Muscle layer of duodenum (tissue), 2 donors: ENCODE data around the gene CEP68.

Experiments
- H3K27ac ChIP-seq: one replicate; pipeline ENCODE4 v1.7.0; 2013; ENCODE audit warnings: mild to moderate bottlenecking, low read length
- H3K27me3 ChIP-seq: one replicate; pipeline ENCODE4 v1.7.0; 2013; ENCODE audit warnings: low read depth, mild to moderate bottlenecking, control low read depth, low read length
- H3K36me3 ChIP-seq, 2 donors: one replicate each; pipeline ENCODE4 v1.7.0; 2013; ENCODE audit warnings: low read length in 2 of 2, control low read depth in 1 of 2, mild to moderate bottlenecking in 1 of 2; ENCODE audit not compliant: insufficient read depth in 2 of 2, control insufficient read depth in 1 of 2
- H3K4me1 ChIP-seq, 2 donors: one replicate each; pipeline ENCODE4 v1.7.0; 2013; ENCODE audit warnings: low read length in 2 of 2, mild to moderate bottlenecking in 2 of 2, control low read depth in 1 of 2, moderate library complexity in 1 of 2; ENCODE audit not compliant: insufficient read depth in 2 of 2, control insufficient read depth in 1 of 2
- H3K4me3 ChIP-seq, 2 donors: one replicate each; pipeline ENCODE4 v1.7.0; 2013; ENCODE audit warnings: low read length in 2 of 2, low read depth in 1 of 2, mild to moderate bottlenecking in 1 of 2
- H3K9me3 ChIP-seq, 2 donors: one replicate each; pipeline ENCODE4 v1.7.0; 2013; ENCODE audit warnings: low read length in 2 of 2, control low read depth in 1 of 2, mild to moderate bottlenecking in 1 of 2; ENCODE audit not compliant: control insufficient read depth in 1 of 2
- donor health status: healthy.

CEP68 gene

DNA sequence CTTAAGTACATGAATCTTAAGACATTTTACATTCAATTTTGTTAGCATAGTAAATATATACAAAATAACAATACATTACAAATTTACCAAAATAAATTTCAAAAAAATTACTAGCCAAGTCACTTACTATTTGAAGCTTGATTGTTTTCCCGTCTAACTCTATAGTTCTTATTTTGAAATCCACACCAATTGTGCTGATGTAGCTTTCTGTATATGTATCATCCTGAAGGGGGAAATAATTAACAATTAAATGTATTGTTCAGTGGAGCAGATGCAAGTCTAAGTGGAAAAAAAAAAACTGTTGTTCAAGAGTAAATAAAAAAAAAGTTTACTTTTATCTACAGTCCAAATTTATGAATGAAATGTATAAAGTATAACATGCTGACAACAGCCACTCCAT is 41.6 kb downstream of the CEP68 start:
- no peaks in the 10 kb centered on the region for H3K27me3 ChIP-seq
- H3K4me1 ChIP-seq = peaks cover 0 to 7% of the 10 kb centered on the region in 2 donors
- no peaks in the 10 kb centered on the region for H3K9me3 ChIP-seq
- H3K27ac ChIP-seq = no peak overlapping the region
- peaks cover 22 to 43% of the 10 kb centered on the region in 2 donors for H3K36me3 ChIP-seq
- no peak overlapping the region for H3K4me3 ChIP-seq

GRCh38 chr2:65098741-65099140 is 42.5 kb downstream of the CEP68 start:
- Histone ChIP-seq H3K9me3 (no peaks in the 10 kb centered on the region), H3K36me3 (peaks cover 17 to 42% of the 10 kb centered on the region in 2 donors), H3K27ac (no peak overlapping the region), H3K4me1 (peaks cover 0 to 11% of the 10 kb centered on the region in 2 donors), H3K27me3 (no peaks in the 10 kb centered on the region), H3K4me3 (no peak overlapping the region)

DNA sequence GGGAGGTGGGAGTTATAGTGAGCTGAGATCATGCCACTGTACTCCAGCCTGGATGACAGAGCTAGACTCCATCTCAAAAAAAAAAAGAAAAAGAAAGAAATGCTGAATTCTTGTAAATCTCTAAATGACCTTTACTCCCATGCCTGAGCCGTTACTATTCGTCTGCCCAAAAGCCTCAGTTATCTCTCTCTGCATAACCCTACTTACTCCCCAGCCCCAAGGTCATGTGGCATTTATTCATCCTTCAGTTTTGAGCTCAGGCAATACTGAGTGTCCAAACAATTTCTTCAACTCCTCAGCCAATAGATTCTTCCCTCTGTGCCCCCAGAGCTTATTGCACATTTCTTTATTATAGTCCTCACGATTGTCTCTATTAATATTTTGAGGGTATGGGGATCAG is 44.9 kb downstream of the CEP68 start:
- H3K4me1 ChIP-seq = peaks cover 0 to 11% of the 10 kb centered on the region in 2 donors
- no peaks in the 10 kb centered on the region for H3K27me3 ChIP-seq
- peaks cover 23 to 32% of the 10 kb centered on the region in 2 donors for H3K36me3 ChIP-seq
- H3K27ac ChIP-seq = no peak overlapping the region
- no peaks in the 10 kb centered on the region for H3K9me3 ChIP-seq
- no peak overlapping the region for H3K4me3 ChIP-seq

- Histone ChIP-seq H3K27me3 (no peaks in the 10 kb centered on the region), H3K4me3 (no peak overlapping the region), H3K9me3 (no peaks in the 10 kb centered on the region), H3K36me3 (peaks cover 10 to 19% of the 10 kb centered on the region in 2 donors), H3K4me1 (peaks cover 0 to 12% of the 10 kb centered on the region in 2 donors), H3K27ac (no peak overlapping the region)
These were observed 46.9 kb downstream of the CEP68 start for GRCh38 chr2:65103013-65103715.

DNA sequence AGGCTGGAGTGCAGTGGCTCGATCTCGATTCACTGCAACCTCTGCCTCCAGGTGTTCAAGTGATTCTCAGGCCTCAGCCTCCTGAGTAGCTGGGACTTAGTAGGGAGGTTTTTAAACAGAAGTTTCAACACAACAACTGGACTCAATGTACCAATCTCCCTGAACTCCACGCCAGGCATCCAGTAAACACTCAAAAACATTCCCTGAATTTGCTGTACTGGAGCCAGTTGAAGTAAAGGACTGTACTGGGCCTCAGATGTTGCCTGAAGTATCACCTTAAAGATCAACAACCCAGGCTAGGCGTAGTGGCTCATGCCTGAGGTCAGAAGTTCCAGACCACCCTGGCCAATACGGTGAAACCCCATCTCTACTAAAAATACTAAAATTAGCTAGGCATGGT is 51.3 kb downstream of the CEP68 start:
- Histone ChIP-seq H3K4me1 (peaks cover 0 to 15% of the 10 kb centered on the region in 2 donors), H3K27me3 (no peaks in the 10 kb centered on the region), H3K9me3 (no peaks in the 10 kb centered on the region), H3K27ac (no peak overlapping the region), H3K36me3 (peaks cover 6 to 13% of the 10 kb centered on the region in 2 donors), H3K4me3 (no peak overlapping the region)

- H3K27me3 ChIP-seq = no peaks in the 10 kb centered on the region
- H3K9me3 ChIP-seq = no peaks in the 10 kb centered on the region
- no peak overlapping the region for H3K4me3 ChIP-seq
- H3K4me1 ChIP-seq = peaks cover under 1 to 21% of the 10 kb centered on the region in 2 donors
- no peak overlapping the region for H3K27ac ChIP-seq
- H3K36me3 ChIP-seq = peaks cover 3 to 6% of the 10 kb centered on the region in 2 donors
These were observed 52.6 kb downstream of the CEP68 start for GRCh38 chr2:65108780-65109179.

- Histone ChIP-seq H3K27me3 (no peaks in the 10 kb centered on the region), H3K4me3 (no peak overlapping the region), H3K4me1 (peaks cover 8 to 18% of the 10 kb centered on the region in 2 donors), H3K9me3 (no peaks in the 10 kb centered on the region), H3K27ac (no peak overlapping the region), H3K36me3 (no peaks in the 10 kb centered on the region)
These were observed 56.4 kb downstream of the CEP68 start for GRCh38 chr2:65112633-65113032.

DNA sequence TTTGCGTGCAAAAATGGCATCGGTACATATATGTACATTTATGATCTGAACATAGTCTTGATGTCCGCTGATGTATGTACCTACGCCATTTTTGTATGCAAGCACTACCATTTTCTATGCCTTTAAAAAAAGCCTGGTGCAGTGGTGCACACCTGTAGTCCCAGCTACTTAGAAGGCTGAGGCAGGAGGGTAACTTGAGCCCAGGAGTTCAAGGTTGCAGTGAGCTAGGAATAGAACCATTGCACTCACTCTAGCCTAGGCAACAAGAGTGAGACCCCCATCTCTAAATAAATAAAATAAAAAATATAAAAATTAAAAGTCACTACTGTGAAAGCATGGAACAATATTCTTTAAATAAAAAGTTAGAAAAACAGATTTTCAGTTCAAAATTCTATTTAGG is 57.0 kb downstream of the CEP68 start:
- Histone ChIP-seq H3K4me1 (peaks cover 8 to 12% of the 10 kb centered on the region in 2 donors), H3K27me3 (no peaks in the 10 kb centered on the region), H3K36me3 (no peaks in the 10 kb centered on the region), H3K27ac (no peak overlapping the region), H3K9me3 (no peaks in the 10 kb centered on the region), H3K4me3 (no peak overlapping the region)

- H3K27ac ChIP-seq = no peak overlapping the region
- H3K27me3 ChIP-seq = no peaks in the 10 kb centered on the region
- H3K4me1 ChIP-seq = peaks cover 8 to 12% of the 10 kb centered on the region in 2 donors
- H3K36me3 ChIP-seq = no peaks in the 10 kb centered on the region
- no peak overlapping the region for H3K4me3 ChIP-seq
- H3K9me3 ChIP-seq = no peaks in the 10 kb centered on the region
These were observed 57.6 kb downstream of the CEP68 start for GRCh38 chr2:65113816-65114215.

GRCh38 chr2:65114921-65115320 is 58.7 kb downstream of the CEP68 start:
- Histone ChIP-seq H3K4me1 (peaks cover 8 to 15% of the 10 kb centered on the region in 2 donors), H3K27me3 (no peaks in the 10 kb centered on the region), H3K36me3 (no peaks in the 10 kb centered on the region)

DNA sequence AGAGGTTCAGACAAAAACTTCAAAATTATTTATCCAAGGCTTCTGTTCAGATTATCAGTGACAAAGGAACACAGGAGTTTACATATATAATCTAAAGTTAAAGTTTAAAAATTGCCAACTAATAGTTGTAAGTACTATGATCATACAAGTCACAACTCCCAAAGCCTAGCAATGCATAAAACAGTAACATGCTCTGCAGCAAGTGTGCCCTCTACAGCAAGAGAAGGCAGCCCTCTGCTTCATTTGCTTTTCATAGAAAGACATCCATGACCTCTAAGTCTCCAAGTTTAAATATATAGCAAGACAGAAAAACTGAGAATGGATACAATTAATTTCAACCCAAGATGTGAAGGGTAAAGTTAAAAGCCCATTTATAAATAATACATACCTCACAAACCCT is 60.4 kb downstream of the CEP68 start:
- no peak overlapping the region for H3K4me3 ChIP-seq
- H3K4me1 ChIP-seq = peaks cover 8 to 30% of the 10 kb centered on the region in 2 donors
- no peaks in the 10 kb centered on the region for H3K27me3 ChIP-seq
- H3K9me3 ChIP-seq = no peaks in the 10 kb centered on the region
- no peak overlapping the region for H3K27ac ChIP-seq
- no peaks in the 10 kb centered on the region for H3K36me3 ChIP-seq

More at GRCh38 chr2:65114921-65115320, 58.7 kb downstream of the CEP68 start:
- H3K27ac ChIP-seq = no peak overlapping the region
- H3K4me3 ChIP-seq = no peak overlapping the region
- H3K9me3 ChIP-seq = no peaks in the 10 kb centered on the region
